ENCODE measurements around the gene VWA8. TPM values are rescaled to one million over a fixed set of nuclear protein-coding genes. Genes with fewer than 3 reads are reported as not detected.

Gene VWA8
- total and polyA plus RNA-seq, 2 of the 8 experiments (the other 6 are each of a cell fraction or from before 2014, with no cell fraction given): 5.9 to 19.6 TPM

- no peak for TF ChIP-seq JUND (IDR thresholded peaks at IDR 0.05; ENCODE audit: low read length)
- no peak for TF ChIP-seq KDM1A (IDR thresholded peaks at IDR 0.05; ENCODE audit: borderline replicate concordance, low read length)
- no peak for TF ChIP-seq POLR2A (IDR thresholded peaks at IDR 0.05; ENCODE audit: control extremely low read depth in 1 of 2, low read depth in 2 of 2, low read length in 2 of 2)
- no peak for TF ChIP-seq POLR2AphosphoS5 (IDR thresholded peaks at IDR 0.05; ENCODE audit: low read depth, low read length)
- TF ChIP-seq PHF8 (conservative IDR thresholded peaks at IDR 0.05; ENCODE audit: low read depth, low read length): no peak
- TF ChIP-seq RNF2 (IDR thresholded peaks at IDR 0.05; ENCODE audit: borderline replicate concordance, low read depth, low read length, missing control alignments, poor library complexity, severe bottlenecking): no peak
These were observed 378.9 kb downstream of the VWA8 start (continued) for GRCh38 chr13:41582027-41582463.
